GM12873 (cell line): ENCODE data around the gene ZBTB16.

Experiments
- TF ChIP-seq, protein P1 (sequence below): IDR thresholded peaks from 2 replicates; pipeline ENCODE4 v1.5.1; 2012; ENCODE audit warnings: low read depth, mild to moderate bottlenecking, moderate library complexity, low read length, control low read depth; ENCODE audit not compliant: insufficient read depth; ENCODE audit errors: missing control alignments

Gene ZBTB16

DNA sequence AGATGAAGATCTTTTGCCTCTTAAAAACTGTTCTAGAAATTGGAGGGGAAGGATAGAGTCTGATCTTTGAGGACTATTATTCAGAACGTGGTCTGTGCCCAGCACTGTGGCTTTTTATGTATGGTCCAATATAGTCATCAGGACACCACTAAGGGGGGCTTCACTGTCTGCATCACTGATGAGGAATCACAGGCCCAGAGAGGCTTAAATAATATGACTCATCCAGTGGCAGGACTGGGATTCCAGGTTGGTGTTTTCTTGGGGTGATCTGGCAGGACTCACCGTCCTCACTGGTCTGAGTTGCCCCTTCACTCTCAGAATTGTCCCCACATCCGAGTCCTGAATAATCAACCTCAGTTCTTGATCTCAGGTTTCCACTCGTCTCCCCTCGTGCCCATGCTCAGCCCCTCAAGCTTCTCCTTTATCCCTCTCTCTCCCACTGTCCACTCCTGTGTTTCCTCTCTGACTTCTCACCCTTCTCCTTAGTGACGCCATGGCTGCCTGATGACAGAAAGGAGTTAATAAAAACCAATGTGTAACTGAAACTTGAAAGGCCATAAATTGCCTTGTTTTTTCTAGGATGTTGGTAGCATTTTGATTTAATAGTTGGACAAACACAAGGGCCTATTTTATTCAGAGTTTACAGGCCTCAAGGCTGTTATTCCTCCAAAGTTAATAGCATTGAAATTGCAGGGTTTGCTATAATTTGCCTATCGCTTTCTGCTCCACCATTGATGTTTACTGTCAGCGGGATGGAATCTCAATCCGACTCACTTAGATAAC, 141.0 kb downstream of the ZBTB16 start:
- TF ChIP-seq, protein P1, sequence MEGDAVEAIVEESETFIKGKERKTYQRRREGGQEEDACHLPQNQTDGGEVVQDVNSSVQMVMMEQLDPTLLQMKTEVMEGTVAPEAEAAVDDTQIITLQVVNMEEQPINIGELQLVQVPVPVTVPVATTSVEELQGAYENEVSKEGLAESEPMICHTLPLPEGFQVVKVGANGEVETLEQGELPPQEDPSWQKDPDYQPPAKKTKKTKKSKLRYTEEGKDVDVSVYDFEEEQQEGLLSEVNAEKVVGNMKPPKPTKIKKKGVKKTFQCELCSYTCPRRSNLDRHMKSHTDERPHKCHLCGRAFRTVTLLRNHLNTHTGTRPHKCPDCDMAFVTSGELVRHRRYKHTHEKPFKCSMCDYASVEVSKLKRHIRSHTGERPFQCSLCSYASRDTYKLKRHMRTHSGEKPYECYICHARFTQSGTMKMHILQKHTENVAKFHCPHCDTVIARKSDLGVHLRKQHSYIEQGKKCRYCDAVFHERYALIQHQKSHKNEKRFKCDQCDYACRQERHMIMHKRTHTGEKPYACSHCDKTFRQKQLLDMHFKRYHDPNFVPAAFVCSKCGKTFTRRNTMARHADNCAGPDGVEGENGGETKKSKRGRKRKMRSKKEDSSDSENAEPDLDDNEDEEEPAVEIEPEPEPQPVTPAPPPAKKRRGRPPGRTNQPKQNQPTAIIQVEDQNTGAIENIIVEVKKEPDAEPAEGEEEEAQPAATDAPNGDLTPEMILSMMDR = no peak

DNA sequence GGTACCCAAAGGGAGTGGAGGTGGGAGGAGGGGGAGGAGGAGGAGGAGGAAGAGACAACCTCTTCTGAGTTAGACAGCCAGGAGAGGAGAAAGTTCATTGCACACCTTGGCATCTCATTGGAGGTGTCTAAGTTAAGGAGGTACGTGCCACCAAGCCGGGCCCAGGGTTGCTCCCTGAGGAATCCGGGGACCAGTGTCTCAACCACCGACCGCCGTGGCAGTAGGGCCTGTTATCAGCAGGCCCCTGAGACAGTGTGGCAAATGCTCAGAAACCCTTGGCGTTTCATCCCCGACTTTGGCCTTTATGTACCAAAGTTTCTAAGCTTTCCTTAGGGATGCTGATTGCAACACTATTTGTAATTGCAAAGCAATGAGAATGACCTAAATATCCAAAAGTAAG, 141.7 kb downstream of the ZBTB16 start:
- TF ChIP-seq, protein P1 = no peak

GRCh38 chr11:114202011-114202609, 142.6 kb downstream of the ZBTB16 start:
- TF ChIP-seq, protein P1 = no peak

DNA sequence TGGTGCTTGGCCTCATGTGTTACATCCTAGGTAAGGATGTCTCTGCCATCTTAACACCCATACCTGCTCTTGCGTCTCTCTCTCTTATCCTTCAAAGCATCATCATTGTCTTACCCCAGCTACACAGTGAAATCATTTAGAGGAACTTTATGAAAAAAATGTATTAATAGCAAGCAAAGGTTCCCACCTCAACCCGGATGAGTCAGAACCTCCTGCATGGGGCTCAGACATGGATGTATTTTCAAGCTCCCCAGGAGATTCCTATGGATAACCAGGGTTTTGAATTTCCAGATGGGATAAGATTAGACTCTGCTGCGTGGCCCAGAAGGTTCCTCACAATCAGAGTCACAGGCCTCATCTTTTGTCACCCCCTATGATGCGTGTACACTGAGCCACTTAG, 147.6 kb downstream of the ZBTB16 start:
- TF ChIP-seq, protein P1 = no peak

DNA sequence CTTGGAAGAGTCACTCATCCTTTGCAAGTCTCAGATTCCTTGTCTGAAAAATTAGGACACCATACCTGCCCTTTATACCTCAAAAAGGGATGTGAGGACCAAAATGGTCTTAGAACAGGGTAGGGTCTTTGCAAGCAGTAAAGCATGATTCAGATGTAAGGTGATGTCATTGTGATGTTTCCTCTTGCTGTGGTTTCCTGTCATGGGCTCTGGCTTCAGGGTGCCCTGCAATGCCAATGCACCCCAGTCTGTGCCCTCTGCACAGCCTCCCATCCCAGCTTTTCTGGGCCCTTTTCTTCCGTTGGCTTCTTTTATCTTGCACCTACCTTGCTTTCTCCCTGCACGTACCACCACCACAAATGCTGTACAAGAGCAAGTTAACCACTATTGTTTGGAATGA, 148.9 kb downstream of the ZBTB16 start:
- TF ChIP-seq, protein P1 = no peak

DNA sequence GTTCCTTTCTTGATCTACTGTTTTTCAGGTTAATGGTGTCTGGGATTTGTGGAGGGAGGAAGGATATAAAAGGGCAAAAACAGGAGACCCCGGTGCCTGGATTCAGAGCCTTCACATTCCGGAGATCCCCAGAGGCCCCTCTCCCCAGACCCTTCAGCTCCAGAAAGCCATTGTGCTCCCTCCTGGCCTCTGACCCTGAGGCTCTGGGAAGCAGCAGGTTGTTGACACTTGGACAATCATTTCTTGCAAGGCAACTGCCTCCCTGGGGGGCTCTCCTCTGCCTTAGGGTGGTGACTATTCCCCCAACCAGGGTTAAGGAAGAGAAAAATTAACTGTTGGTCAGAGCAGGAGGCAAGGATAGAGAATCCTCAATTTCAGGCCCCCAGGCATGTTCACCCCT, 149.8 kb downstream of the ZBTB16 start:
- TF ChIP-seq, protein P1 = no peak

DNA sequence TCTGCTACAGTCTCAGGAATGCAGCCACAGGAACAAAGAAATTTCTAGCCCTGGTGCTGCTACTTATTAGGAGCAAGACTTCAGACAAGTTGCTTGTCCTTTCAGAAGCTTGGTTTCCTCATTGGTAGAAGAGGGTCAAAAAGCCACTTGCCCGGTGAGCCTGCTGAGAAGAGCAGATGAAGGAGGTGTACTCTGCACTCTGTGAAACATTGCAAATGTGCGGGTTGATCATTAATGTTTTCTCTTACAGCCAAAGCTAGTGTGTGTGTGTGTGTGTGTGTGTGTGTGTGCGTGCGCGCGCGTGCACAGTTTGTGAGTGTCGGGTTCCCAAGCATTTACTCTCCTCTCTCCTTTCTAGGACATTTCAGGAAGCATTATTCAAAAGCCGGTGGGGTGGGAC, 150.4 kb downstream of the ZBTB16 start:
- TF ChIP-seq, protein P1 = no peak
